Thyroid gland (tissue), 4 donors: ENCODE measurements around the gene TBC1D22A. TPM values are rescaled to one million over a fixed set of nuclear protein-coding genes. Genes with fewer than 3 reads are reported as not detected.
"Not testable (repeated sequence)": the region's sequence is repeated elsewhere in the genome, so short reads cannot be mapped to it uniquely, and the experiment has no call there.

Experiments used
- DNase-seq, 2 donors: peaks; one replicate each; pipeline ENCODE4 v3.0.0-alpha.2; 2019
- H3K27ac ChIP-seq, 3 donors: fragments of 200-600 bp; sonication (generic); 1 replicate in 2 of 3; 2 replicates in 1 of 3; pipeline ENCODE4 v1.5.1; 2016 to 2019; ENCODE audit warnings: mild to moderate bottlenecking in 1 of 3, moderate library complexity in 1 of 3
- H3K27me3 ChIP-seq: fragments of 200-600 bp; sonication (generic); one replicate; pipeline ENCODE4 v1.5.1; 2019
- H3K36me3 ChIP-seq, 2 donors: fragments of 200-600 bp; sonication (generic); one replicate each; pipeline ENCODE4 v1.5.1; 2016 to 2019
- H3K4me1 ChIP-seq, 2 donors: fragments of 200-600 bp; sonication (generic); one replicate each; pipeline ENCODE4 v1.5.1; 2017 to 2019
- H3K4me3 ChIP-seq, 3 donors: fragments of 200-600 bp; sonication (generic); replicated peaks in 1 of 3; 1 replicate in 2 of 3; 2 replicates in 1 of 3; pipeline ENCODE4 v1.5.1; 2016; ENCODE audit warnings: mild to moderate bottlenecking in 1 of 3
- H3K9me3 ChIP-seq: fragments of 200-600 bp; sonication (generic); one replicate; pipeline ENCODE4 v1.5.1; 2017
- CTCF ChIP-seq, 6 experiments: fragments of 200-600 bp in 3 of 6; fragments of 450-650 bp in 3 of 6; sonication (generic) in 3 of 6; IDR thresholded peaks; one replicate each; pipeline ENCODE4 v1.5.1; 2016 to 2019; ENCODE audit warnings: antibody characterized with exemption in 6 of 6, mild to moderate bottlenecking in 2 of 6, inconsistent platforms in 1 of 6, moderate library complexity in 1 of 6
- POLR2A ChIP-seq, 2 donors: fragments of 450-650 bp; IDR thresholded peaks; one replicate each; pipeline ENCODE4 v1.6.1; 2017; ENCODE audit warnings: antibody characterized with exemption in 2 of 2, mild to moderate bottlenecking in 2 of 2, moderate library complexity in 1 of 2
- WGBS, 2 donors: methylation state at CpG; one replicate each; pipeline ENCODE4 v1.1.5; 2017; 5-methylcytosine and 5-hydroxymethylcytosine counted together
- intact Hi-C: fragments of 100-400 bp; cut with DNase I; formaldehyde crosslinking; loops from one replicate; pipeline ENCODE4 v1.15.1; 2023
- total RNA-seq, 4 donors: library from RNA; depleted of rRNA; stranded (reverse); fragments of >200 nt; gene quantifications; one replicate each; pipeline ENCODE4 v1.2.3, GENCODE V29; 2016

The TBC1D22A gene
- total RNA-seq, 4 donors from 2014 or later = 26.7 to 34.6 (median 33.2) TPM

DNA sequence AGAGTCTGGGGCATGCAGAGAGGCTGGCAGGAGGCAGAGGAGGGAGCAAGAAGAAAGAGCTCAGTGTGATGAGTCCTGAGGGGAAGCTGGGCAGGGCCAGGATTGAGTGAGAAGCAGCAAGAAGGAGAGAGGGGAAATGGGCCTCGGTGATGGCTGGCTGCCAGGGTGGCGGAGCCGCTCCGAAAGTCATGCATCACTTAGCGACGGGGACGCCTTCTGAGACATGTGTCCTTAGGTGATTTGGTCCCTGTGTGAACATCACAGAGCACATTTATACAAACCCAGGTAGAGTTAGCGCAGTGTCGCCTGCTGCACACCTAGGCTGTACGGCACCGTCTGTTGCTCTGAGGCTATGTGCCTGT, 15.1 kb downstream of the TBC1D22A start:
- DNase-seq = peak; percentile 86 to 88
- no peaks in the 10 kb centered on the region for H3K27me3 ChIP-seq
- TF ChIP-seq CTCF (IDR thresholded peaks at IDR 0.05) (no peak), POLR2A (IDR thresholded peaks at IDR 0.05) (no peak)
- H3K4me1 ChIP-seq = peaks cover 14 to 62% of the 10 kb centered on the region in 2 donors
- no peak overlapping the region for H3K4me3 ChIP-seq
- H3K9me3 ChIP-seq = no peaks in the 10 kb centered on the region
- intact Hi-C loops = no loop called here
- no peaks in the 10 kb centered on the region for H3K36me3 ChIP-seq
- no peak overlapping the region for H3K27ac ChIP-seq
- 32 to 39% methylated on average over 11 of the region's 11 CpGs for WGBS, 2 donors

DNA sequence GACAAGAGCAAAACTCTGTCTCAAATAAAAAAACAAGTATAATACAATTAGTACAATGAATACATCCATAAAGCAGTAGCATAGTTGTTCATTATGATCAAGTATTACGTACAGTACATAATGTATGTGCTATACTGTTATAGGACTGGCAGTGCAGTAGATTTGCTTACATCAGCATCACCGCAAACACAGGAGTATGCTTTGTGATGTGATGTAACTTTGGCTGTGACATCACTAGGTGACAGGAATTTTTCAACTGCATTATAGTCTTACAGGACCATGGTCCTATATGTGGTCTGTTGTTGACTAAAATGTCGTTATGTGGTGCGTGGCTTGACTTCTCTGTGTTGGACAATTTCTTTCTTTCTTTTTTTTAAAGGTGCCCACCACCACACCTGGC, 16.6 kb downstream of the TBC1D22A start:
- Histone ChIP-seq H3K27ac (no peak overlapping the region), H3K27me3 (no peaks in the 10 kb centered on the region), H3K36me3 (no peaks in the 10 kb centered on the region), H3K4me3 (no peak overlapping the region), H3K9me3 (no peaks in the 10 kb centered on the region), H3K4me1 (peaks cover 11 to 50% of the 10 kb centered on the region in 2 donors)
- intact Hi-C loops = no loop called here
- WGBS, 2 donors = 99% methylated on average over 4 of the region's 4 CpGs
- no peak for TF ChIP-seq CTCF (IDR thresholded peaks at IDR 0.05)
- TF ChIP-seq POLR2A (IDR thresholded peaks at IDR 0.05) = no peak
- no peak for DNase-seq

- Histone ChIP-seq H3K4me1 (peaks cover 9 to 44% of the 10 kb centered on the region in 2 donors), H3K36me3 (no peaks in the 10 kb centered on the region), H3K27me3 (no peaks in the 10 kb centered on the region), H3K27ac (no peak overlapping the region), H3K9me3 (no peaks in the 10 kb centered on the region), H3K4me3 (no peak overlapping the region)
- WGBS, 2 donors = 93 to 94% methylated on average over 7 to 9 of the region's 9 CpGs
- intact Hi-C loops = no loop called here
- DNase-seq = no peak
- no peak for TF ChIP-seq POLR2A (IDR thresholded peaks at IDR 0.05)
- no peak for TF ChIP-seq CTCF (IDR thresholded peaks at IDR 0.05)
Observed at GRCh38 chr22:46779651-46780050, 17.2 kb downstream of the TBC1D22A start.

DNA sequence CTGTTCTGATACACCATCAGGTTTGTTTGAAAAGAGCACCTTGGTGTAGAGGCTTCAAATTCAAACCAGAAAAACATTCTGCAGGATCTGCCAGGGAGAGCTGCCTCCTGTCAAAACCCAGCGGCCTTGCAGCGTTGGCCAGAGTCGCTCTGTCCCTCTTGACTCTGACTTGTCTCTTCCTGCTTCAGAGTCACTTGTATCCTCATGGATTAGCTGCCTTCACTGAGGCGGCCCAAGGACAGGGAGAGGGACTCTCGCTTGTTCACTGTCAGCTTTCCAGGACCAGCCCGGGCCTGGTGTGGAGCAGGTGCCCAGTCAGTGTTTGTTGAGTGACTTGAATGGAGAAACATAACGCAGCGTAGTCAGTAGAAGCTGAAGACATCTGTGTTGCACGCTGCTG, 18.0 kb downstream of the TBC1D22A start:
- H3K4me1 ChIP-seq = peaks cover 9 to 36% of the 10 kb centered on the region in 2 donors
- intact Hi-C loops = no loop called here
- H3K27ac ChIP-seq = no peak overlapping the region
- 69 to 70% methylated on average over 7 to 9 of the region's 9 CpGs for WGBS, 2 donors
- no peaks in the 10 kb centered on the region for H3K9me3 ChIP-seq
- no peak for TF ChIP-seq POLR2A (IDR thresholded peaks at IDR 0.05)
- TF ChIP-seq CTCF (IDR thresholded peaks at IDR 0.05) = no peak
- H3K36me3 ChIP-seq = no peaks in the 10 kb centered on the region
- H3K4me3 ChIP-seq = no peak overlapping the region
- no peaks in the 10 kb centered on the region for H3K27me3 ChIP-seq
- DNase-seq = peak; percentile 36 to 49

GRCh38 chr22:46781291-46781690, 18.8 kb downstream of the TBC1D22A start:
- Histone ChIP-seq H3K36me3 (no peaks in the 10 kb centered on the region), H3K4me1 (peaks cover 9 to 28% of the 10 kb centered on the region in 2 donors), H3K9me3 (no peaks in the 10 kb centered on the region), H3K27me3 (no peaks in the 10 kb centered on the region), H3K27ac (no peak overlapping the region), H3K4me3 (no peak overlapping the region)
- TF ChIP-seq POLR2A (IDR thresholded peaks at IDR 0.05) = no peak
- no peak for TF ChIP-seq CTCF (IDR thresholded peaks at IDR 0.05)
- no peak for DNase-seq
- WGBS, 2 donors = 92 to 98% methylated on average over 9 of the region's 9 CpGs
- intact Hi-C loops = no loop called here

GRCh38 chr22:46782200-46782599, 19.8 kb downstream of the TBC1D22A start:
- WGBS, 2 donors = 91 to 96% methylated on average over 10 of the region's 10 CpGs
- peaks cover 6 to 19% of the 10 kb centered on the region in 2 donors for H3K4me1 ChIP-seq
- H3K36me3 ChIP-seq, H3K9me3 ChIP-seq, H3K27ac ChIP-seq, H3K27me3 ChIP-seq, DNase-seq, H3K4me3 ChIP-seq, intact Hi-C loops: not testable (repeated sequence)
